Measurements from ENCODE around the gene JAML. TPM values are rescaled to one million over a fixed set of nuclear protein-coding genes. Genes with fewer than 3 reads are reported as not detected.
"Not testable (repeated sequence)": the region's sequence is repeated elsewhere in the genome, so short reads cannot be mapped to it uniquely, and the experiment has no call there.

JAML gene
- total RNA-seq, 1 experiment from 2014 or later, result 0.30 TPM

GRCh38 chr11:118193910-118194566 is 30.8 kb downstream of the JAML start:
- BruUV-seq (replicated peaks), result no TSS peak
- Histone ChIP-seq H3K27ac (ENCODE audit: low read depth, low read length) (no peak overlapping the region), H3K9me3 (ENCODE audit: control insufficient read depth in 1 of 2, insufficient read depth in 1 of 2, low read depth in 1 of 2, low read length in 2 of 2) (no peaks in the 10 kb centered on the region), H4K20me1 (ENCODE audit: insufficient read depth) (no peaks in the 10 kb centered on the region), H3K27me3 (ENCODE audit: insufficient read depth, low read length) (no peaks in the 10 kb centered on the region), H3K9me2 (ENCODE audit: insufficient read depth) (no peaks in the 10 kb centered on the region), H3K4me2 (ENCODE audit: low read length) (no peak overlapping the region), H3K36me3 (ENCODE audit: control insufficient read depth in 1 of 2, insufficient read depth in 2 of 2, low read length in 2 of 2) (no peaks in the 10 kb centered on the region), H2AFZ (ENCODE audit: low read depth, low read length, poor library complexity, severe bottlenecking) (no peak overlapping the region), H3K79me2 (ENCODE audit: insufficient read depth, low read length) (no peaks in the 10 kb centered on the region), H3K4me3 (replicated peaks in 1 of 2; ENCODE audit: low read depth in 1 of 2, low read length in 2 of 2) (no peak overlapping the region), H3K9ac (ENCODE audit: low read length) (no peak overlapping the region), H3K4me1 (ENCODE audit: control insufficient read depth in 1 of 2, insufficient read depth in 2 of 2, low read length in 2 of 2) (peaks cover 0 to 17% of the 10 kb centered on the region in 2 experiments; a peak in 3 of 4 replicates)
- POLR2A ChIA-PET, result no interaction called here
- no peak for DNase-seq (ENCODE audit: low read depth, low spot score)
- CTCF ChIA-PET, result no interaction called here
- TF ChIP-seq CTCF (IDR thresholded peaks at IDR 0.05 in 2 of 3, conservative IDR thresholded peaks at IDR 0.05 in 1 of 3; ENCODE audit: borderline replicate concordance in 1 of 3, insufficient read depth in 1 of 3, low read depth in 2 of 3, low read length in 2 of 3) (no peak), CBX3 (IDR thresholded peaks at IDR 0.05; ENCODE audit: low read depth) (no peak), CEBPB (IDR thresholded peaks at IDR 0.05; ENCODE audit: low read depth) (no peak), RAD21 (IDR thresholded peaks at IDR 0.05; ENCODE audit: low read depth) (no peak), FOSL1 (IDR thresholded peaks at IDR 0.05; ENCODE audit: low read depth) (no peak), ZNF274 (IDR thresholded peaks at IDR 0.05; ENCODE audit: low read depth, low read length) (no peak), ATF3 (IDR thresholded peaks at IDR 0.05) (no peak), MAX (IDR thresholded peaks at IDR 0.05) (no peak), SP1 (IDR thresholded peaks at IDR 0.05; ENCODE audit: low read depth) (no peak), POLR2A (IDR thresholded peaks at IDR 0.05; ENCODE audit: borderline replicate concordance, extremely low read depth, insufficient read depth, insufficient read length) (no peak), EGR1 (IDR thresholded peaks at IDR 0.05; ENCODE audit: low read depth) (no peak), TCF7L2 (IDR thresholded peaks at IDR 0.05; ENCODE audit: borderline replicate concordance, extremely low read depth, insufficient read depth, insufficient read length) (no peak), JUND (IDR thresholded peaks at IDR 0.05) (no peak)
- no peak for ATAC-seq
- intact Hi-C loops (cut with micrococcal nuclease), result no loop called here
- RAD21 ChIA-PET (ENCODE audit: low non-redundant PET in 1 of 2, low total read pairs in 2 of 2, uncharacterized antibody in 2 of 2, unreplicated experiment in 2 of 2), result no interaction called here

- CTCF ChIA-PET; H3K79me2 ChIP-seq (ENCODE audit: insufficient read depth, low read length); H3K4me1 ChIP-seq (ENCODE audit: control insufficient read depth in 1 of 2, insufficient read depth in 2 of 2, low read length in 2 of 2); H3K9ac ChIP-seq (ENCODE audit: low read length); POLR2A ChIA-PET; H3K27me3 ChIP-seq (ENCODE audit: insufficient read depth, low read length); intact Hi-C loops (cut with micrococcal nuclease); H3K9me2 ChIP-seq (ENCODE audit: insufficient read depth); H2AFZ ChIP-seq (ENCODE audit: low read depth, low read length, poor library complexity, severe bottlenecking); H3K4me3 ChIP-seq (replicated peaks in 1 of 2; ENCODE audit: low read depth in 1 of 2, low read length in 2 of 2); DNase-seq (ENCODE audit: low read depth, low spot score); BruUV-seq (replicated peaks); H3K27ac ChIP-seq (ENCODE audit: low read depth, low read length); H3K4me2 ChIP-seq (ENCODE audit: low read length); ATAC-seq; H3K36me3 ChIP-seq (ENCODE audit: control insufficient read depth in 1 of 2, insufficient read depth in 2 of 2, low read length in 2 of 2); H4K20me1 ChIP-seq (ENCODE audit: insufficient read depth); H3K9me3 ChIP-seq (ENCODE audit: control insufficient read depth in 1 of 2, insufficient read depth in 1 of 2, low read depth in 1 of 2, low read length in 2 of 2); RAD21 ChIA-PET (ENCODE audit: low non-redundant PET in 1 of 2, low total read pairs in 2 of 2, uncharacterized antibody in 2 of 2, unreplicated experiment in 2 of 2): not testable (repeated sequence)
Observed at GRCh38 chr11:118192817-118193216, 32.0 kb downstream of the JAML start.

GRCh38 chr11:118190942-118191506 is 33.8 kb downstream of the JAML start:
- POLR2A ChIA-PET; H3K4me3 ChIP-seq (replicated peaks in 1 of 2; ENCODE audit: low read depth in 1 of 2, low read length in 2 of 2); H3K9me3 ChIP-seq (ENCODE audit: control insufficient read depth in 1 of 2, insufficient read depth in 1 of 2, low read depth in 1 of 2, low read length in 2 of 2); H3K9ac ChIP-seq (ENCODE audit: low read length); H3K9me2 ChIP-seq (ENCODE audit: insufficient read depth); H3K27me3 ChIP-seq (ENCODE audit: insufficient read depth, low read length); RAD21 ChIA-PET (ENCODE audit: low non-redundant PET in 1 of 2, low total read pairs in 2 of 2, uncharacterized antibody in 2 of 2, unreplicated experiment in 2 of 2); H3K4me1 ChIP-seq (ENCODE audit: control insufficient read depth in 1 of 2, insufficient read depth in 2 of 2, low read length in 2 of 2); DNase-seq (ENCODE audit: low read depth, low spot score); H3K27ac ChIP-seq (ENCODE audit: low read depth, low read length); H3K79me2 ChIP-seq (ENCODE audit: insufficient read depth, low read length); H2AFZ ChIP-seq (ENCODE audit: low read depth, low read length, poor library complexity, severe bottlenecking); ATAC-seq; intact Hi-C loops (cut with micrococcal nuclease); BruUV-seq (replicated peaks); CTCF ChIA-PET; H3K4me2 ChIP-seq (ENCODE audit: low read length); H3K36me3 ChIP-seq (ENCODE audit: control insufficient read depth in 1 of 2, insufficient read depth in 2 of 2, low read length in 2 of 2); H4K20me1 ChIP-seq (ENCODE audit: insufficient read depth): not testable (repeated sequence)
